ENCODE data around the gene POLR2L. TPM values are rescaled to one million over a fixed set of nuclear protein-coding genes. Genes with fewer than 3 reads are reported as not detected.
A peak's percentile ranks its signal among the peaks of the same experiment; 100 is the strongest.

POLR2L gene
- total RNA-seq, 3 donors from 2014 or later (not counting 1 experiment from before 2014, with no cell fraction given): 48.2 to 63.8 (median 61.2) TPM

DNA sequence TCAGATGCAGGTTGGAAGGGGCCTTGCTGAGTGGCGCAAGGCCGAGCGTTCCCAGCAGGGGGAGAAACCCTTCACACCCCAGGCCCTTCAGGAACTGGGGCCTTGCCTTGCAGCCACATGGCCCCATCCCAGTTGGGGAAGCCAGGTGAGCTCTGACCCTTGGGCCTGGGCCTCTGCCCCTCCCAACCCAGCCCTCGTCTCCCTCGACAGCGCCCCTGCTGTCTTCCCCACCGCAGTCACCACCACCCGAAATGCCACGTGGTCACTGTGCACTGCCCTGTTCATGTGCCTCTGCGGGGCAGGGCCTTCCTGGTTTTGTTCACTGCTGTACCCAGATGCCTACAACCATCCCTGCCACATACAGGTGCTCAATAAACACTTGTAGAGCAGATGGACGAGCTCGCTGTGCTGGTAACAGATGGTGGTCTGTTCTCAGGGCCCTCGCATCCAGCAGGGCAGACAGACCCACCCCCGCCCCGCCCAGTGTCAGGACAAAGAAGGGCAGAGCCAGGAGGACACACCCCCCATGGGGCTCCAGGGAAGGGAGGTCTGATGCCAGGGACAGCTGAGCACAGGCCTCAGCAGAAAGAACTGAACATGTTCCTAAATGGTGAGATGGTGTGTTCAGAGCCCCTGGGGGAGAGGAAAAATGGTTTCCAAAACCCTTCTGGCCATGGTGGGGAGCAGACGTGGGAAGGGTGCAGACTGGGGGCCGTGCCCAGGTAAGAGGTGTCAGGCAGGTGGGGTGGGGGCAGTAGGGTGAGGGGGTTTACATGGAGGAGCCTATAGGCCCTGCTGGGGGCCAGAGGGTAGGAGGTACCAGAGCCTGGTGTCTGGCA lies 3.7 kb downstream of the POLR2L start:
- H3K27me3 ChIP-seq (ENCODE audit: control insufficient read depth, insufficient read depth, low read length): no peaks in the 10 kb centered on the region
- H3K36me3 Mint-ChIP-seq: no peaks in the 10 kb centered on the region
- peaks cover 82% of the 10 kb centered on the region for H3K4me1 ChIP-seq (ENCODE audit: control insufficient read depth, insufficient read depth, low read length)
- peaks cover 7 to 32% of the 10 kb centered on the region in 2 donors for H3K4me1 Mint-ChIP-seq
- TF ChIP-seq, protein P1, sequence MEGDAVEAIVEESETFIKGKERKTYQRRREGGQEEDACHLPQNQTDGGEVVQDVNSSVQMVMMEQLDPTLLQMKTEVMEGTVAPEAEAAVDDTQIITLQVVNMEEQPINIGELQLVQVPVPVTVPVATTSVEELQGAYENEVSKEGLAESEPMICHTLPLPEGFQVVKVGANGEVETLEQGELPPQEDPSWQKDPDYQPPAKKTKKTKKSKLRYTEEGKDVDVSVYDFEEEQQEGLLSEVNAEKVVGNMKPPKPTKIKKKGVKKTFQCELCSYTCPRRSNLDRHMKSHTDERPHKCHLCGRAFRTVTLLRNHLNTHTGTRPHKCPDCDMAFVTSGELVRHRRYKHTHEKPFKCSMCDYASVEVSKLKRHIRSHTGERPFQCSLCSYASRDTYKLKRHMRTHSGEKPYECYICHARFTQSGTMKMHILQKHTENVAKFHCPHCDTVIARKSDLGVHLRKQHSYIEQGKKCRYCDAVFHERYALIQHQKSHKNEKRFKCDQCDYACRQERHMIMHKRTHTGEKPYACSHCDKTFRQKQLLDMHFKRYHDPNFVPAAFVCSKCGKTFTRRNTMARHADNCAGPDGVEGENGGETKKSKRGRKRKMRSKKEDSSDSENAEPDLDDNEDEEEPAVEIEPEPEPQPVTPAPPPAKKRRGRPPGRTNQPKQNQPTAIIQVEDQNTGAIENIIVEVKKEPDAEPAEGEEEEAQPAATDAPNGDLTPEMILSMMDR (IDR thresholded peaks at IDR 0.05): no peak
- intact Hi-C loops (cut with micrococcal nuclease): no loop called here
- peak overlapping the region; percentile 40 for H3K4me3 Mint-ChIP-seq
- ATAC-seq (no peak), DNase-seq (no peak)
- H3K27ac Mint-ChIP-seq: peak overlapping the region in 1 of 2 donors; percentile 66
- H3K9me3 ChIP-seq (ENCODE audit: control insufficient read depth, insufficient read depth, low read length): no peaks in the 10 kb centered on the region
- H3K9me3 Mint-ChIP-seq: no peaks in the 10 kb centered on the region
- H3K4me3 ChIP-seq (ENCODE audit: low read length): no peak overlapping the region
- no peak overlapping the region for H3K27ac ChIP-seq (ENCODE audit: low read length)
- H3K27me3 Mint-ChIP-seq (ENCODE audit: low read depth in 2 of 2): no peaks in the 10 kb centered on the region
- peaks cover 23% of the 10 kb centered on the region for H3K36me3 ChIP-seq (ENCODE audit: control insufficient read depth, insufficient read depth, low read length)
- WGBS (ENCODE audit: insufficient coverage): 77% methylated on average over 17 of the region's 17 CpGs

DNA sequence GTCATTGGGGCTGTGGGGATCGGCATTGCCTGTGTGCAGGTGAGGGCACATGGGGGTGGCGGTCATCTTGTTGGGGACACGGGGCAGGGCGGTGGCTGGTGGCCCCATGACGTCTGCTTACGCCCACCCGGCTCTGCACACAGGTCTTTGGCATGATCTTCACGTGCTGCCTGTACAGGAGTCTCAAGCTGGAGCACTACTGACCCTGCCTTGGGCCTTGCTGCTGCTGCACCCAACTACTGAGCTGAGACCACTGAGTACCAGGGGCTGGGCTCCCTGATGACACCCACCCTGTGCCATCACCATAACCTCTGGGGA lies 4.4 kb downstream of the POLR2L start:
- WGBS (ENCODE audit: insufficient coverage): 85% methylated on average over 8 of the region's 8 CpGs
- Mint-ChIP-seq H3K36me3 (no peaks in the 10 kb centered on the region), H3K27me3 (ENCODE audit: low read depth in 2 of 2) (no peaks in the 10 kb centered on the region), H3K9me3 (no peaks in the 10 kb centered on the region), H3K27ac (peak overlapping the region; percentile 62 to 66), H3K4me3 (peak overlapping the region; percentile 79), H3K4me1 (peaks cover 7 to 28% of the 10 kb centered on the region in 2 donors)
- no peak overlapping the region for H3K4me3 ChIP-seq (ENCODE audit: low read length)
- H3K27ac ChIP-seq (ENCODE audit: low read length): peak overlapping the region; percentile 18
- H3K4me1 ChIP-seq (ENCODE audit: control insufficient read depth, insufficient read depth, low read length): peaks cover 80% of the 10 kb centered on the region
- H3K27me3 ChIP-seq (ENCODE audit: control insufficient read depth, insufficient read depth, low read length): no peaks in the 10 kb centered on the region
- H3K36me3 ChIP-seq (ENCODE audit: control insufficient read depth, insufficient read depth, low read length): peaks cover 23% of the 10 kb centered on the region
- TF ChIP-seq, protein P1 (IDR thresholded peaks at IDR 0.05): no peak
- DNase-seq (no peak), ATAC-seq (no peak)
- intact Hi-C loops (cut with micrococcal nuclease): no loop called here
- no peaks in the 10 kb centered on the region for H3K9me3 ChIP-seq (ENCODE audit: control insufficient read depth, insufficient read depth, low read length)

DNA sequence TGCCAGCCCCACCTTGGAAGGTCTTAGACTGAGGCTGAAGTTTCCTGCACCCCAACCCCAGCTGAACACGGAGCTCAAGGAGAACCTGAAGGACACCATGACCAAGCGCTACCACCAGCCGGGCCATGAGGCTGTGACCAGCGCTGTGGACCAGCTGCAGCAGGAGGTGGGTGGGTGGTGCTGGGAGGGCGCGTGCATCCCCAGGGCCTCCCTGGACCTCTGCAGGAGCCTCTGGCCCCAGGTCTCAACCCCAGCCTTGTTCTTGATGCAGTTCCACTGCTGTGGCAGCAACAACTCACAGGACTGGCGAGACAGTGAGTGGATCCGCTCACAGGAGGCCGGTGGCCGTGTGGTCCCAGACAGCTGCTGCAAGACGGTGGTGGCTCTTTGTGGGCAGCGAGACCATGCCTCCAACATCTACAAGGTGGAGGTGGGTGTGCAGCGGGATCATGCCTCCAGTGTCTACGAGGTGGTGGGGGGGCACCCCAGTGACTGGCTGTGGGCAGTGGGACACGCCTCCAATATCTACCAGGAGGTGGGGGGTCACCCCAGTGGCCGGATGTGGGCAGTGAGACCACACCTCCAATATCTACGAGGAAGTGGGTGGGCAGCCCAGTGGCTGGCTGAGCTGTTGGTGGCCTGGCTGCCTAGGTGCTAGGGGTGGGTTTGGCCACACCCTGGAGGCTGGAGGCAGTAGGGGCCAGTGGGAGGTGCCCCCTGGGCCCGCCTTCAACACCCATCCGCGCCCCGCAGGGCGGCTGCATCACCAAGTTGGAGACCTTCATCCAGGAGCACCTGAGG lies 4.9 kb downstream of the POLR2L start:
- TF ChIP-seq, protein P1 (IDR thresholded peaks at IDR 0.05): no peak

More for the DNA sequence above, 4.9 kb downstream of the POLR2L start:
- no peaks in the 10 kb centered on the region for H3K9me3 Mint-ChIP-seq
- peak overlapping the region; percentile 18 for H3K27ac ChIP-seq (ENCODE audit: low read length)
- H3K36me3 Mint-ChIP-seq: no peaks in the 10 kb centered on the region
- 77% methylated on average over 22 of the region's 22 CpGs for WGBS (ENCODE audit: insufficient coverage)
- no peaks in the 10 kb centered on the region for H3K27me3 Mint-ChIP-seq (ENCODE audit: low read depth in 2 of 2)
- H3K4me3 ChIP-seq (ENCODE audit: low read length): no peak overlapping the region
- no peaks in the 10 kb centered on the region for H3K27me3 ChIP-seq (ENCODE audit: control insufficient read depth, insufficient read depth, low read length)
- peaks cover 7 to 28% of the 10 kb centered on the region in 2 donors for H3K4me1 Mint-ChIP-seq
- no peaks in the 10 kb centered on the region for H3K9me3 ChIP-seq (ENCODE audit: control insufficient read depth, insufficient read depth, low read length)
- DNase-seq (no peak), ATAC-seq (peak; percentile 5 to 65 (median 44))
- H3K27ac Mint-ChIP-seq: peak overlapping the region; percentile 62 to 66
- H3K4me1 ChIP-seq (ENCODE audit: control insufficient read depth, insufficient read depth, low read length): peaks cover 83% of the 10 kb centered on the region
- intact Hi-C loops (cut with micrococcal nuclease): no loop called here
- H3K36me3 ChIP-seq (ENCODE audit: control insufficient read depth, insufficient read depth, low read length): peaks cover 23% of the 10 kb centered on the region
- H3K4me3 Mint-ChIP-seq: peak overlapping the region; percentile 79

Measured in natural killer cell (primary cell).